A549 (cell line): ENCODE results near the gene GRK5. TPM values are rescaled to one million over a fixed set of nuclear protein-coding genes. Genes with fewer than 3 reads are reported as not detected.

ENCODE experiments used
- ATAC-seq, 2 experiments: fragments of 200-7000 bp in 1 of 2; fragments of >200 bp in 1 of 2; cut with Nextera tagmentation in 1 of 2; cut with Tn5 transposase in 1 of 2; 3 replicates each; pipeline versions ENCODE4 v1.8.0 to v1.9.1; 2018 to 2020; ENCODE audit warnings: mild to moderate bottlenecking in 1 of 2, moderate library complexity in 1 of 2
- CTCF ChIA-PET: fragments of 300-600 bp; sonication (Branson Sonifier 250); formaldehyde crosslinking; extraction: SDS; loops from one replicate; lab custom pipeline; 2021; ENCODE audit warnings: antibody characterized with exemption, inconsistent platforms; lab: Yijun Ruan, JAX
- POLR2A ChIA-PET: fragments of 350-600 bp; formaldehyde crosslinking; extraction: SDS; loops from one replicate; lab custom pipeline; 2021; ENCODE audit warnings: antibody characterized with exemption, inconsistent platforms; lab: Yijun Ruan, JAX
- DNase-seq, 2 experiments: peaks; one replicate each; pipeline versions ENCODE4 v3.0.0 to v3.0.0-alpha.2; 2011 to 2016; ENCODE audit warnings: low read depth in 1 of 2, low spot score in 1 of 2
- FAIRE-seq: peaks from 2 replicates; lab custom pipeline; 2011; peaks lifted over from hg19 to GRCh38; lab: Jason Lieb, UNC
- H3K27ac ChIP-seq, 2 experiments: fragments of >200 bp; sonication (Bioruptor Twin); formaldehyde crosslinking; 3 replicates each; pipeline ENCODE4 v1.5.1; 2016 to 2017
- H3K4me1 ChIP-seq: fragments of >200 bp; sonication (Bioruptor Twin); formaldehyde crosslinking; 3 replicates; pipeline ENCODE4 v1.6.1; 2016
- H3K4me2 ChIP-seq: fragments of >200 bp; sonication (Bioruptor Twin); formaldehyde crosslinking; 3 replicates; pipeline ENCODE4 v1.6.1; 2016
- H3K4me3 ChIP-seq: fragments of >200 bp; sonication (Bioruptor Twin); formaldehyde crosslinking; 3 replicates; pipeline ENCODE4 v1.5.1; 2016
- H3K9me3 ChIP-seq: fragments of >200 bp; sonication (Bioruptor Twin); formaldehyde crosslinking; 3 replicates; pipeline ENCODE4 v1.6.1; 2016
- ATOH8 ChIP-seq: fragments of 250-450 bp; sonication (Bioruptor Pico); IDR thresholded peaks from 2 replicates; pipeline ENCODE4 v1.5.0; 2020; ENCODE audit warnings: low read depth, mild to moderate bottlenecking, moderate library complexity
- CBX2 ChIP-seq: fragments of 200-600 bp; sonication (generic); IDR thresholded peaks from 2 replicates; pipeline ENCODE4 v1.6.1; 2016; ENCODE audit warnings: low read depth, mild to moderate bottlenecking, borderline replicate concordance
- CEBPB ChIP-seq, 2 experiments: fragments of >200 bp in 1 of 2; sonication (Bioruptor Twin) in 1 of 2; formaldehyde crosslinking in 1 of 2; IDR thresholded peaks; 2 replicates each; pipeline ENCODE4 v1.6.1; 2012 to 2016
- CHD2 ChIP-seq: fragments of 150-350 bp; IDR thresholded peaks from 2 replicates; pipeline ENCODE4 v1.6.1; 2014; ENCODE audit warnings: low read length; ENCODE audit not compliant: partially characterized antibody
- EHF ChIP-seq: fragments of 250-450 bp; sonication (Bioruptor Pico); IDR thresholded peaks from 2 replicates; pipeline ENCODE4 v1.5.0; 2020; ENCODE audit warnings: mild to moderate bottlenecking
- EP300 ChIP-seq, 2 experiments: fragments of >200 bp; sonication (Bioruptor Twin); formaldehyde crosslinking; IDR thresholded peaks; 2 replicates in 1 of 2; 3 replicates in 1 of 2; pipeline ENCODE4 v1.6.1; 2016 to 2017
- ESRRA ChIP-seq: fragments of 150-350 bp; IDR thresholded peaks from 2 replicates; pipeline ENCODE4 v1.6.1; 2014; ENCODE audit warnings: mild to moderate bottlenecking, low read length, borderline replicate concordance
- FOSL2 ChIP-seq, 2 experiments: fragments of 450-650 bp in 1 of 2; fragments of >200 bp in 1 of 2; sonication (Bioruptor Twin) in 1 of 2; formaldehyde crosslinking; IDR thresholded peaks; 2 replicates each; pipeline versions ENCODE4 v1.5.0 to v1.6.1; 2016 to 2020; ENCODE audit warnings: mild to moderate bottlenecking in 1 of 2, moderate library complexity in 1 of 2
- FOXS1 ChIP-seq: fragments of 250-450 bp; sonication (Bioruptor Pico); IDR thresholded peaks from 2 replicates; pipeline ENCODE4 v1.5.0; 2020; ENCODE audit warnings: mild to moderate bottlenecking, moderate library complexity
- HEYL ChIP-seq: fragments of 250-450 bp; sonication (Bioruptor Pico); IDR thresholded peaks from 2 replicates; pipeline ENCODE4 v1.8.0; 2021; ENCODE audit warnings: mild to moderate bottlenecking, moderate library complexity
- HOXB5 ChIP-seq: fragments of 250-450 bp; sonication (Bioruptor Pico); IDR thresholded peaks from 2 replicates; pipeline ENCODE4 v1.5.0; 2020; ENCODE audit warnings: mild to moderate bottlenecking, moderate library complexity
- KDM1A ChIP-seq: fragments of 200-600 bp; sonication (generic); IDR thresholded peaks from 2 replicates; pipeline ENCODE4 v1.6.1; 2016; ENCODE audit warnings: low read depth, mild to moderate bottlenecking
- NPAS2 ChIP-seq: fragments of 250-450 bp; sonication (Bioruptor Pico); IDR thresholded peaks from 2 replicates; pipeline ENCODE4 v1.8.0; 2022; ENCODE audit warnings: mild to moderate bottlenecking, moderate library complexity, borderline replicate concordance
- POLR2A ChIP-seq: IDR thresholded peaks from 2 replicates; pipeline ENCODE4 v1.6.1; 2012; ENCODE audit warnings: mild to moderate bottlenecking, low read length
- RFX5 ChIP-seq: fragments of 450-650 bp; IDR thresholded peaks from 2 replicates; pipeline ENCODE4 v1.7.1; 2014; ENCODE audit warnings: antibody characterized with exemption, mild to moderate bottlenecking, moderate library complexity
- RNF2 ChIP-seq: fragments of 200-600 bp; sonication (generic); IDR thresholded peaks from 2 replicates; pipeline ENCODE4 v1.6.1; 2016; ENCODE audit warnings: low read depth, mild to moderate bottlenecking, antibody characterized with exemption, moderate library complexity, borderline replicate concordance
- SREBF2 ChIP-seq: fragments of 450-650 bp; IDR thresholded peaks from 2 replicates; pipeline ENCODE4 v1.6.1; 2014; ENCODE audit warnings: mild to moderate bottlenecking, moderate library complexity
- ZSCAN20 ChIP-seq: fragments of 250-450 bp; sonication (Bioruptor Pico); IDR thresholded peaks from 2 replicates; pipeline ENCODE4 v1.8.0; 2022; ENCODE audit warnings: mild to moderate bottlenecking, moderate library complexity
- WGBS: methylation state at CpG from one replicate; pipeline ENCODE4 v1.1.6; 2017; ENCODE audit errors: missing lambda C conversion rate; 5-methylcytosine and 5-hydroxymethylcytosine counted together
- polyA plus RNA-seq, 4 experiments: library from polyadenylated mRNA; depleted of rRNA in 3 of 4; stranded (reverse); fragments of >200 nt; fragmentation: RNase III in 1 of 4; extraction: RNeasy Plus Mini Kit Qiagen cat#74134 plus additional on column Dnase treatment in 1 of 4; gene quantifications; 2 replicates in 3 of 4; 3 replicates in 1 of 4; pipeline ENCODE4 v1.2.3, GENCODE V29; 2011 to 2017
- TF ChIP-seq, protein P1 (sequence below): fragments of >200 bp; sonication (Bioruptor Twin); formaldehyde crosslinking; IDR thresholded peaks from 2 replicates; pipeline ENCODE4 v1.6.1; 2016
- TF ChIP-seq, protein P2 (sequence below): fragments of 150-350 bp; IDR thresholded peaks from 2 replicates; pipeline ENCODE4 v1.6.1; 2014; ENCODE audit warnings: low read depth, mild to moderate bottlenecking, low read length
- TF ChIP-seq, protein P3 (sequence below): fragments of 200-600 bp; sonication (generic); IDR thresholded peaks from 2 replicates; pipeline ENCODE4 v1.6.1; 2016; ENCODE audit warnings: antibody characterized with exemption, mild to moderate bottlenecking, moderate library complexity
- TF ChIP-seq, protein P4 (sequence below): fragments of 250-450 bp; sonication (Bioruptor Pico); IDR thresholded peaks from 2 replicates; pipeline ENCODE4 v1.5.0; 2021; ENCODE audit warnings: mild to moderate bottlenecking, moderate library complexity, borderline replicate concordance

The GRK5 gene
- polyA plus RNA-seq, 2 of the 4 experiments (the other 2 are of a cell fraction), result 5.0 to 7.9 TPM

GRCh38 chr10:119443441-119443840 lies 236.1 kb downstream of the GRK5 start (continued):
- TF ChIP-seq SREBF2 (no peak), EHF (CRISPR knock-in tag) (no peak), RNF2 (no peak), HOXB5 (CRISPR knock-in tag) (no peak)
- TF ChIP-seq, protein P1, sequence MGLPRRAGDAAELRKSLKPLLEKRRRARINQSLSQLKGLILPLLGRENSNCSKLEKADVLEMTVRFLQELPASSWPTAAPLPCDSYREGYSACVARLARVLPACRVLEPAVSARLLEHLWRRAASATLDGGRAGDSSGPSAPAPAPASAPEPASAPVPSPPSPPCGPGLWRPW, result no peak
- TF ChIP-seq, protein P2, sequence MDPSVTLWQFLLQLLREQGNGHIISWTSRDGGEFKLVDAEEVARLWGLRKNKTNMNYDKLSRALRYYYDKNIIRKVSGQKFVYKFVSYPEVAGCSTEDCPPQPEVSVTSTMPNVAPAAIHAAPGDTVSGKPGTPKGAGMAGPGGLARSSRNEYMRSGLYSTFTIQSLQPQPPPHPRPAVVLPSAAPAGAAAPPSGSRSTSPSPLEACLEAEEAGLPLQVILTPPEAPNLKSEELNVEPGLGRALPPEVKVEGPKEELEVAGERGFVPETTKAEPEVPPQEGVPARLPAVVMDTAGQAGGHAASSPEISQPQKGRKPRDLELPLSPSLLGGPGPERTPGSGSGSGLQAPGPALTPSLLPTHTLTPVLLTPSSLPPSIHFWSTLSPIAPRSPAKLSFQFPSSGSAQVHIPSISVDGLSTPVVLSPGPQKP, result no peak

DNA sequence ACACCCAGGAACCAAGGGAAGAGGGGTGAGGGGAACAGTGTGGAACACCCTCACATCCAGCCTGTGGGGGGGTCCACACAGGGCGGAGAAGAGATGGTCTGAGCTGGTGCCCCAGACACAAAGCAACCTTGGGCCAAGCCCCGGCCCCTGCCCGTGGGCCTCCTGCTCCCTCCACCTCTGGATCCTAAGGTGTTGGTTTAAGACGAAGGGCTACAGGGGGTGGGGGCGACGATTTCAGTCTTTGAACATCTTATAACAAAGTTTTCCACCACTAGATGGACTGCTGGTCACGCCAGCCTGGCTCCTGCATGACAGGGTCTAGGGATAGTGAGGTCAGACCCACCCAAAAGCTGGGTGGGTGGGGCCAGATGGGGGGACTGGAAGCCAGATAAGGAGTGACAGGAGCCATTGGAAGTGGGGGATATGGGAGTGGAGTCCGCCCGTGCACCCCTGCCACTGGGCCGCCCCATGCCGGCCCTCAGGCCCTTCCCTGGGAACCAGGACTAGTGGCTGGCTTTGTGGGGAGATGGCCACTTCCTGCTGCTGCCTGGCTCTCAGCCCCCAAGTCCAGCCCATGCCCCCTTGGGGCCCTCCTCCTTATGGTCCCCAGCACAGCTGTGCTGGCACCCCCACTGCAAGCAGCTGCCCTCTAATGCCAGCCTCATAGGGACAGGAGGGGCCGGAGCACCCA lies 236.7 kb downstream of the GRK5 start:
- no peaks in the 10 kb centered on the region for H3K4me1 ChIP-seq
- ATAC-seq (no peak), DNase-seq (no peak)
- no peak overlapping the region for H3K27ac ChIP-seq
- H3K4me3 ChIP-seq, result no peak overlapping the region
- no peak for TF ChIP-seq ESRRA
- no peak for TF ChIP-seq CHD2
- TF ChIP-seq NPAS2 (CRISPR knock-in tag), result no peak
- TF ChIP-seq, all 56 proteins: peak for 0
- no peak overlapping the region for H3K4me2 ChIP-seq
- H3K9me3 ChIP-seq, result no peaks in the 10 kb centered on the region
- 85% methylated on average over 10 of the region's 12 CpGs for WGBS
- no peak for FAIRE-seq
- ChIA-PET CTCF (interaction anchor here (0.5 to 12.1 kb wide), 31 partner anchors 14 to 852 kb away, joined by 3 to 186 read pairs (median 7); partner anchors contain the start of gene GRK5), POLR2A (interaction anchor here (1.9 kb wide), 1 partner anchor 237 kb away, joined by 6 read pairs; no protein-coding TSS in a partner anchor)

- Histone ChIP-seq H3K4me1 (peaks cover 2% of the 10 kb centered on the region; the same call in 2 of the 3 replicates), H3K4me3 (no peak overlapping the region), H3K4me2 (no peak overlapping the region), H3K27ac (no peak overlapping the region), H3K9me3 (no peaks in the 10 kb centered on the region)
- WGBS, result 73% methylated on average over 9 of the region's 10 CpGs
- FAIRE-seq, result no peak
- DNase-seq, result no peak
- TF ChIP-seq FOXS1, result no peak
- TF ChIP-seq, protein P3, sequence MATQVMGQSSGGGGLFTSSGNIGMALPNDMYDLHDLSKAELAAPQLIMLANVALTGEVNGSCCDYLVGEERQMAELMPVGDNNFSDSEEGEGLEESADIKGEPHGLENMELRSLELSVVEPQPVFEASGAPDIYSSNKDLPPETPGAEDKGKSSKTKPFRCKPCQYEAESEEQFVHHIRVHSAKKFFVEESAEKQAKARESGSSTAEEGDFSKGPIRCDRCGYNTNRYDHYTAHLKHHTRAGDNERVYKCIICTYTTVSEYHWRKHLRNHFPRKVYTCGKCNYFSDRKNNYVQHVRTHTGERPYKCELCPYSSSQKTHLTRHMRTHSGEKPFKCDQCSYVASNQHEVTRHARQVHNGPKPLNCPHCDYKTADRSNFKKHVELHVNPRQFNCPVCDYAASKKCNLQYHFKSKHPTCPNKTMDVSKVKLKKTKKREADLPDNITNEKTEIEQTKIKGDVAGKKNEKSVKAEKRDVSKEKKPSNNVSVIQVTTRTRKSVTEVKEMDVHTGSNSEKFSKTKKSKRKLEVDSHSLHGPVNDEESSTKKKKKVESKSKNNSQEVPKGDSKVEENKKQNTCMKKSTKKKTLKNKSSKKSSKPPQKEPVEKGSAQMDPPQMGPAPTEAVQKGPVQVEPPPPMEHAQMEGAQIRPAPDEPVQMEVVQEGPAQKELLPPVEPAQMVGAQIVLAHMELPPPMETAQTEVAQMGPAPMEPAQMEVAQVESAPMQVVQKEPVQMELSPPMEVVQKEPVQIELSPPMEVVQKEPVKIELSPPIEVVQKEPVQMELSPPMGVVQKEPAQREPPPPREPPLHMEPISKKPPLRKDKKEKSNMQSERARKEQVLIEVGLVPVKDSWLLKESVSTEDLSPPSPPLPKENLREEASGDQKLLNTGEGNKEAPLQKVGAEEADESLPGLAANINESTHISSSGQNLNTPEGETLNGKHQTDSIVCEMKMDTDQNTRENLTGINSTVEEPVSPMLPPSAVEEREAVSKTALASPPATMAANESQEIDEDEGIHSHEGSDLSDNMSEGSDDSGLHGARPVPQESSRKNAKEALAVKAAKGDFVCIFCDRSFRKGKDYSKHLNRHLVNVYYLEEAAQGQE, result no peak
- TF ChIP-seq EP300 (IDR thresholded peaks at IDR 0.05), result no peak
- TF ChIP-seq RNF2, result no peak
- no peak for TF ChIP-seq CBX2
- no peak for TF ChIP-seq ZSCAN20 (CRISPR knock-in tag)
- TF ChIP-seq FOSL2 (IDR thresholded peaks at IDR 0.05), result no peak
- TF ChIP-seq FOSL2 (CRISPR knock-in tag; IDR thresholded peaks at IDR 0.05), result no peak
- TF ChIP-seq, protein P4, sequence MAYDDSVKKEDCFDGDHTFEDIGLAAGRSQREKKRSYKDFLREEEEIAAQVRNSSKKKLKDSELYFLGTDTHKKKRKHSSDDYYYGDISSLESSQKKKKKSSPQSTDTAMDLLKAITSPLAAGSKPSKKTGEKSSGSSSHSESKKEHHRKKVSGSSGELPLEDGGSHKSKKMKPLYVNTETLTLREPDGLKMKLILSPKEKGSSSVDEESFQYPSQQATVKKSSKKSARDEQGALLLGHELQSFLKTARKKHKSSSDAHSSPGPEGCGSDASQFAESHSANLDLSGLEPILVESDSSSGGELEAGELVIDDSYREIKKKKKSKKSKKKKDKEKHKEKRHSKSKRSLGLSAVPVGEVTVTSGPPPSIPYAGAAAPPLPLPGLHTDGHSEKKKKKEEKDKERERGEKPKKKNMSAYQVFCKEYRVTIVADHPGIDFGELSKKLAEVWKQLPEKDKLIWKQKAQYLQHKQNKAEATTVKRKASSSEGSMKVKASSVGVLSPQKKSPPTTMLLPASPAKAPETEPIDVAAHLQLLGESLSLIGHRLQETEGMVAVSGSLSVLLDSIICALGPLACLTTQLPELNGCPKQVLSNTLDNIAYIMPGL, result no peak
- TF ChIP-seq POLR2A, result no peak
- TF ChIP-seq RFX5, result no peak
- no peak for TF ChIP-seq CEBPB (IDR thresholded peaks at IDR 0.05)
- no peak for TF ChIP-seq KDM1A
- no peak for TF ChIP-seq ATOH8 (CRISPR knock-in tag)
- no peak for TF ChIP-seq HEYL
- POLR2A ChIA-PET, result interaction anchor here (0.7 to 1.3 kb wide), 3 partner anchors 238 to 245 kb away, joined by 3 to 9 read pairs (median 3); partner anchors contain the start of gene GRK5
- peak in 1 of 2 experiments; percentile 12; a peak in 3 of 6 replicates for ATAC-seq
- CTCF ChIA-PET, result interaction anchor here (0.5 to 12.1 kb wide), 69 partner anchors 9 to 853 kb away, joined by 3 to 186 read pairs (median 5); partner anchors contain the start of genes GRK5 and RGS10
Observed at GRCh38 chr10:119444866-119445265, 237.5 kb downstream of the GRK5 start.
